Measurements from ENCODE around the gene RND3. TPM values are rescaled to one million over a fixed set of nuclear protein-coding genes. Genes with fewer than 3 reads are reported as not detected.
A peak's percentile ranks its signal among the peaks of the same experiment; 100 is the strongest.

The RND3 gene
- total RNA-seq, 2 donors from 2014 or later = not detected

DNA sequence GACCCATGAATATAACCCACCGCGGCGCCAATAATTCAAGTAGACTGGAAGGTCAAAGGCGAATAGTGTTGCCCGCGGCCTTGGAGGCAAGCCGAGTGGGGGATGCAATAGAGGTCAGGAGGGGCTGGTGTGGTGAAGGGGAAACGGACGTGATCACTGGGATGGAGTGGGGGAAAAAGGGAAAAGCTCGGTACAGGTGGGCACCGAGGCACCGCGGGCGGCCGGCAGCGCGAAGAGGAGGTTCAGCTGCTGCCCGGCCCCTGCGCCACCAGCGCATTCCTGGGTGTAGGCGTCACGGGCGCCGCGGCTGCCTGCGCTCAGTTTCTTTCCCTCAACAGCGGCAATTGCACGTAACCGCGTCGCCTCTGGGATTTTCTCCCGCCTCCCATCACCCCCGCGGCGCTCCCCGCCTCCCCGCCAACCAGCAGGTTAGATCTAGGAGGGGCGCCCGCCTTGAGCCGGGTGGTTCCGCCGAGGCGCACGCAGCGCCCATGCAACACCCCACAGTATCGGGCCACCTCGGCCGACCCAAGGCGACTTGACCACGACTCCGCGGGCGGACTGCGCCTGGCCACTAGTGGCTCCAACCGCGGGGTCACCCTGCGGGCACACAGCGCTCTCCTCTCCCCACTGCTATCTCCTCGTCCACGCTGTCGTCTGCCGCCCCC, 1.5 kb downstream of the RND3 start:
- H3K4me1 Mint-ChIP-seq = peaks cover 9% of the 10 kb centered on the region
- peaks cover 56% of the 10 kb centered on the region for H3K27me3 Mint-ChIP-seq
- ATAC-seq (no peak), DNase-seq (peak in 1 of 3 donors; percentile 8)
- peaks cover 2% of the 10 kb centered on the region for H3K36me3 Mint-ChIP-seq (ENCODE audit: low read depth)
- no peak overlapping the region for H3K27ac Mint-ChIP-seq
- no peak overlapping the region for H3K4me3 Mint-ChIP-seq
- H3K9me3 ChIP-seq (ENCODE audit: control insufficient read depth, low read length, poor library complexity, severe bottlenecking) = no peaks in the 10 kb centered on the region

DNA sequence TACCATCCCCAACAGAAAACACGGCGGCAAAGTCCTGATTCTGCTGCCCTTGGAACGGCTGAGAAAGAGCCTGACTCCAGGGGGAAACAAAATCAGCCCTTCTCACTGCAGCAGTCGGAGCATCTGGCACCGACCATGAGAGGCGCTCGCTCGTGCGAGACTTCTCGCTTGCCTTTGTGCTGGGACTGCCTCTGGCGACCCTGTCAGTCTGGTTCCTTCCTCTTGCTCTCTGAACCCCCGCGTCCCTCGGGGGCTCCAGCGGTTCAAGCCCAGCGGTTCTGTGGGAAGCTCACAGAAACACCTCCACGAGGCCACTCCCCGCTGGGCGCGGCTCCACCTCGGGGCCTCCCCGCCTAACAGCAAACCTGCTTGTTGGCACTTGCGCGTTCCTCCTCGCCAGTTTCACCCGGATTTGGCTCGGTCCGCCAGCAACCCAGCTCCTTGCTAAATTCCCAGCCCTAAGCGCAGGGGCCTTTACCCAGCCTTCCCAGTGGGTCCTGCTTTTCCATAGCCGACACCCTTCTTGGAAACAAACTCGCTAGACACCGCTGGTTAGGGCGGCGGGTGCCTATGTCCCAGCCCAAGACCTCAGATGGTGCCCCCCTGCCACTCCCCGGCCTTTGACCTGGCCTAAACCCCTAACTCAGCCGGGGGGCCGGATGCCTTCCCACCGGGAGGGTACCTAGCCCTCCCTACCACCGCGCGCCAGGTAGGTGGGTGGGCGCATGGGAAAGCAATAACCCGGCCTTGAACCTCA, 2.2 kb downstream of the RND3 start:
- no peak overlapping the region for H3K27ac Mint-ChIP-seq
- peaks cover 9% of the 10 kb centered on the region for H3K4me1 Mint-ChIP-seq
- peaks cover 2% of the 10 kb centered on the region for H3K36me3 Mint-ChIP-seq (ENCODE audit: low read depth)
- ATAC-seq (no peak), DNase-seq (peak in 1 of 3 donors; percentile 10)
- no peaks in the 10 kb centered on the region for H3K9me3 ChIP-seq (ENCODE audit: control insufficient read depth, low read length, poor library complexity, severe bottlenecking)
- peaks cover 58% of the 10 kb centered on the region for H3K27me3 Mint-ChIP-seq
- peak overlapping the region; percentile 28 for H3K4me3 Mint-ChIP-seq

DNA sequence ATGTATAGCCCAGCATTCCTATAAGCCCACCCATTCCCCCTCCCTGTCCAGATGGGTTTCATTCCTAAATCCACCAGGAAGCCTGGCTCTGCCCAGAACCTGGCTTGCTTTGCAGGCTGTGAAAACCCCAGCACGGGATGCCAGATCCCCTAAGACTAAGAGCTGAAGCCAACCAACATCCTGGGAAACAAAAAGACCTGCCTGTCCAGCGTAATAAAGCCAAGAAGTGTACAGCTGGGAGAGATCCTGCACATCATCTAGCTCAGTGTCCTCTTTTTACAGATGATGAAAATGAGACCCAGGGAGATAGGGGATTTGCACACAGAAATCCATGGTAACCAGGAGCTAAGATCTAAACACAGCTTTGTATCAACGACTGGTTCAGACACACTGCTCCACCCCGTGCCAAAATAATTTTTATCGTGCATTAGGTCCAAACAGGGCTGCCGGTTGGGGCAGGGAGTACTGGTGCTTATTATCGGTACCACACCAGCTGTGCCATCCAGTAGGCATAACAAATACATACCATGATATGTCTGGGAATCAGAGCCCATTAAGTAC, 2.9 kb downstream of the RND3 start:
- H3K27me3 Mint-ChIP-seq = peaks cover 58% of the 10 kb centered on the region

DNA sequence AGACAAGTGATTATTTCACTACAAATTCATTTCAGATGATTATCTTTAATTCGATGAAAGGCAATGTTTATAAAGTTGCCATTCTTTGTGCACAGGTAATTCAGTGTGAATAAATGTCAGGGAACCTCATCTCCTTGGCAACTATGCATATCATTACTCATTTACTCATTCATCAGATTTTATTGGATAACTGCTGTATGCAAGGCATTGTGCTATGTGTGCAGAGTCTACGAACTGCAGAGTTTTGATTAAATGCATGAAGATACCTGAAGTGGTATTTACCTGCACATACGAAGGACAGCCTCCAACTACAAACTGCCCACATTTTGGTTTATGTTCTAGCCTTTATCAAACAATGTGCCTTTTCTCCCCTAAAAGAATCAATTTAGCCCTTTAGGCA, 3.5 kb downstream of the RND3 start:
- H3K9me3 ChIP-seq (ENCODE audit: control insufficient read depth, low read length, poor library complexity, severe bottlenecking) = no peaks in the 10 kb centered on the region
- H3K4me3 Mint-ChIP-seq = no peak overlapping the region
- DNase-seq (no peak), ATAC-seq (no peak)
- H3K36me3 Mint-ChIP-seq (ENCODE audit: low read depth) = peaks cover 2% of the 10 kb centered on the region
- H3K4me1 Mint-ChIP-seq = peaks cover 9% of the 10 kb centered on the region
- peaks cover 52% of the 10 kb centered on the region for H3K27me3 Mint-ChIP-seq
- no peak overlapping the region for H3K27ac Mint-ChIP-seq

More for the DNA sequence above, 2.9 kb downstream of the RND3 start:
- ATAC-seq (no peak), DNase-seq (no peak)
- no peak overlapping the region for H3K4me3 Mint-ChIP-seq
- H3K9me3 ChIP-seq (ENCODE audit: control insufficient read depth, low read length, poor library complexity, severe bottlenecking) = no peaks in the 10 kb centered on the region
- H3K4me1 Mint-ChIP-seq = peaks cover 9% of the 10 kb centered on the region
- no peak overlapping the region for H3K27ac Mint-ChIP-seq
- peaks cover 2% of the 10 kb centered on the region for H3K36me3 Mint-ChIP-seq (ENCODE audit: low read depth)

DNA sequence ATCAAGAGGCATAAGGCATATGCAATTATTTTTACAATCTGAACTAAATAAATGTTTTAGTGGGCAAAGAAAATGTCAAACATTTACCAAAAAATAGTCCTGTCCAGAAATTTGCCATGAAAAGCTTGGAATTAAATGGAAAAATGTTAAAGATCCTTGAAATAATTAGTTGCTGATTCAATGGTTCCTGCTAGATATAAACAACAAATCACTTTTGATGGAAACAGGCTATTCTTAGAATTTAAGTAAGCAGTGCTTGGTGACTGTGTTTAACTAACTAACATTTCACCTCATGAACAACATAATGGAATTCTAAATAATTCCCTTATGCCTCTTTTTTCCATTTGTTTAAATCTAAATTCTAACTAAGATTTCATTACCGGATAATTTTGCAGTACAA, 3.9 kb downstream of the RND3 start:
- H3K4me3 Mint-ChIP-seq = no peak overlapping the region
- ATAC-seq (no peak), DNase-seq (no peak)
- H3K27ac Mint-ChIP-seq = no peak overlapping the region
- peaks cover 47% of the 10 kb centered on the region for H3K27me3 Mint-ChIP-seq
- peaks cover 2% of the 10 kb centered on the region for H3K36me3 Mint-ChIP-seq (ENCODE audit: low read depth)
- peaks cover 9% of the 10 kb centered on the region for H3K4me1 Mint-ChIP-seq
- H3K9me3 ChIP-seq (ENCODE audit: control insufficient read depth, low read length, poor library complexity, severe bottlenecking) = no peaks in the 10 kb centered on the region

DNA sequence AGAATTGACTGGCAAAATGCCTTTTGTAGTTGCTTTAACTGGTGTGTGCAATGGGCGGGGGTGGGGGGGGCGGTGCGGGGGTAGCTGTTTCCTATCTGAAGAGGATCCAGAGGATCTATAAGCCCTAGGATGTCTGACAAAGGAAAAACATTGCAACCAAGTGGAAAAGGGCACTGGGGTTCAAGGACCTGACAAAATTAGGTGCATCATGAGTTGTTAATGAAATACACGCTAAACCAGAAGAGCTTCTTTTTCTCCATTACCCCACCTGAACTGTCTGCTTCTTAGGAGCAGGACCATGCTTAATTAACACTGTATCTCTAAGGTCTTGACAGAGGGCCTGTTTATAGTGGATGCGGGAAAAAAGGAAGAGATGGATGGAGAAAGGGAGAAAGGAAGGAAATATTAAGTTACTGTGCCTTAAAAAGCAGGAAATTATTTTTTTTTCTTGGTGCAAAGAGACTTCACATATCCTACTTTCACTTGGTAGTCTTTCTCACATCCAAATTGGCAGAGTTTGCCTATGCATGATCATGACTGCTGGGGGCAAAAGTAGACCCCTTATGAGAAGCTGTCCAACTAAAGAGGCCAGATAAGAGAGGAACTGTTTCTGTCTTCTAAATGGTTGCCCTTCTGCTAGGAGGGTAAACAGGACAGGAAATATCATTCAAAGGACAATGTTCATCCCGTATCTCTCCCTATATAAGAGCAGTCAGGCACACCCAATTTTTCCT, 4.6 kb downstream of the RND3 start:
- Mint-ChIP-seq H3K27me3 (peaks cover 40% of the 10 kb centered on the region), H3K4me3 (no peak overlapping the region), H3K4me1 (peaks cover 9% of the 10 kb centered on the region), H3K27ac (no peak overlapping the region), H3K36me3 (ENCODE audit: low read depth) (peaks cover 2% of the 10 kb centered on the region)
- no peak for ATAC-seq
- H3K9me3 ChIP-seq (ENCODE audit: control insufficient read depth, low read length, poor library complexity, severe bottlenecking) = no peaks in the 10 kb centered on the region
- no peak for DNase-seq

DNA sequence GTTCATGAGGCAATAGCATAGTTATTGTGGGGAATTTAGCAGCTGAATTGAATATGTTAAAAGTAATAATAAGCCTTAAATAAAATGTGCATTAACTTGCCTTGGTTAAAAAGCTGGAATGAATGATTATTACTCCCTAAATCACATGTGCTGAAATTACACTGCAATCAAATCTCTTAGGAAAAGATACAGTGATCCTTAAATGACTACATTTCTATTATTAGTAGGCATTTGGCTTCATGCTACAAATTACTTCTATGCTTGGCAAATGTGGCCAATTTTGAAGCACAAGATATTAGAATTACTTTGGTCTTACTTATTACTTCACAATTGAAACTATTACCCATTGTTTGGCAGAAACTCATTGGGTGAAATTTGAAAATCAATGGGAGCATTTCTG, 5.4 kb downstream of the RND3 start:
- no peaks in the 10 kb centered on the region for H3K9me3 ChIP-seq (ENCODE audit: control insufficient read depth, low read length, poor library complexity, severe bottlenecking)
- Mint-ChIP-seq H3K36me3 (ENCODE audit: low read depth) (peaks cover 2% of the 10 kb centered on the region), H3K4me1 (peaks cover 7% of the 10 kb centered on the region), H3K27me3 (peaks cover 41% of the 10 kb centered on the region), H3K4me3 (no peak overlapping the region), H3K27ac (no peak overlapping the region)
- no peak for DNase-seq
- no peak for ATAC-seq

DNA sequence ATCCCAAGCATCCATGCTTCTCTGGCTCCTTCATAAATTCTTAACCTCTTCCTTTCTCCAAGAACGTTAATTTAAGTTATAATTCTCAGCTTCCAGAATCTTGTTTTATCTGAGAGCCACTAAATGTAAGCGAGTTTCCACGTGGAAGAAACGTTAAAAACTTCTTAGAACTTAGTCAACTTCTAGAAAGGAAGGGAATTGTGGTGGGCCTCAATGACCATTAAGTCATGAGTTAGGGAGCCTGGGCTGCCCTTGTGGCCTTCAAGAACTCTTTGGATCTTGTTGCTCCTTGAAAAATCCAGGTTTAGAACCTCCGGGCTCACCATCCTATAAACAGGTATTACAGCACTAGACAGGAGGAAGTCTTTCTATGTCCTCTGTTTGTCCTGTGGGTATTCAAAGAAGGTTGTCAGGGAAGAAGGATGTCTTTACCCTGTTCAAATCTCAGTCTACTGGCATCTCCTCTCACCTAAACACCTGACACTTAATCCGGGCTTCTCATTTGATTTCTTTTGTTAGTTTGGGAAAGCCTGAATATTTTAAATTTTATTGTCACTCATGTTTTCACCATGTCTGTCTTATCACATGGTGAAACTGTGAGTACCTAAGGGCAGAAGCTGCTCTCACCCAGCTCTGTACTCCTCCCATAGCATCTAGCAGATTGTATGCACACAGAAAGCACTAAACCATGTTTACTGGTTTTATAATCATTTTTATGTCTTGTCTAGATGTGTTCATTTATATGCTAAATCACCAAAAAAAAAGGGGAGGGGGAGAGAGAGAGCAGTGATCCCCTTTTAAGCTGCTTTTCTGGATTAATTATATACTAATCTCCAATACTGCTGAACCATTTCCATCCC, 6.3 kb downstream of the RND3 start:
- no peaks in the 10 kb centered on the region for H3K9me3 ChIP-seq (ENCODE audit: control insufficient read depth, low read length, poor library complexity, severe bottlenecking)
- Mint-ChIP-seq H3K4me3 (no peak overlapping the region), H3K36me3 (ENCODE audit: low read depth) (no peaks in the 10 kb centered on the region), H3K4me1 (no peaks in the 10 kb centered on the region), H3K27me3 (peaks cover 34% of the 10 kb centered on the region), H3K27ac (no peak overlapping the region)
- no peak for DNase-seq
- ATAC-seq = no peak

DNA sequence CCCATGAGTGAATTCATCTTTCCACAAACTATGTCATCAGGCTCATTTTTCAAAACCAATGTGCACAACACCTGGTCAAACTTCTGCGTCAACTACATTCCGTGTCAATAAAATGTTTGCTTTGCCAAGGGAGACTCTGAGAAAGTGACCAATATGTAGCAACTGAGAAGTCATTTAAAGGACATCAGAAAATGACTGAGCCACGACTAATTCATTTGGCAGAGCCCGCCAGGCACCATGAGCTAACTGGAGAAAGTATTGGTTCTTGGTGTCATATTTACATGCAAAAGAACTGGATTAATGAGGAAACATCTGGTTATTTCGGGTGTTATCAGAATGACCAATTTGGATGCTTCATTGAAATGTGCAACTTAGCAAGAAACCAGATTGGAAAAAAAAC, 7.2 kb downstream of the RND3 start:
- no peak for ATAC-seq
- H3K27me3 Mint-ChIP-seq = peaks cover 24% of the 10 kb centered on the region
- no peaks in the 10 kb centered on the region for H3K4me1 Mint-ChIP-seq
- H3K27ac Mint-ChIP-seq = no peak overlapping the region
- no peak for DNase-seq
- no peaks in the 10 kb centered on the region for H3K36me3 Mint-ChIP-seq (ENCODE audit: low read depth)
- H3K4me3 Mint-ChIP-seq = no peak overlapping the region
- H3K9me3 ChIP-seq (ENCODE audit: control insufficient read depth, low read length, poor library complexity, severe bottlenecking) = no peaks in the 10 kb centered on the region

DNA sequence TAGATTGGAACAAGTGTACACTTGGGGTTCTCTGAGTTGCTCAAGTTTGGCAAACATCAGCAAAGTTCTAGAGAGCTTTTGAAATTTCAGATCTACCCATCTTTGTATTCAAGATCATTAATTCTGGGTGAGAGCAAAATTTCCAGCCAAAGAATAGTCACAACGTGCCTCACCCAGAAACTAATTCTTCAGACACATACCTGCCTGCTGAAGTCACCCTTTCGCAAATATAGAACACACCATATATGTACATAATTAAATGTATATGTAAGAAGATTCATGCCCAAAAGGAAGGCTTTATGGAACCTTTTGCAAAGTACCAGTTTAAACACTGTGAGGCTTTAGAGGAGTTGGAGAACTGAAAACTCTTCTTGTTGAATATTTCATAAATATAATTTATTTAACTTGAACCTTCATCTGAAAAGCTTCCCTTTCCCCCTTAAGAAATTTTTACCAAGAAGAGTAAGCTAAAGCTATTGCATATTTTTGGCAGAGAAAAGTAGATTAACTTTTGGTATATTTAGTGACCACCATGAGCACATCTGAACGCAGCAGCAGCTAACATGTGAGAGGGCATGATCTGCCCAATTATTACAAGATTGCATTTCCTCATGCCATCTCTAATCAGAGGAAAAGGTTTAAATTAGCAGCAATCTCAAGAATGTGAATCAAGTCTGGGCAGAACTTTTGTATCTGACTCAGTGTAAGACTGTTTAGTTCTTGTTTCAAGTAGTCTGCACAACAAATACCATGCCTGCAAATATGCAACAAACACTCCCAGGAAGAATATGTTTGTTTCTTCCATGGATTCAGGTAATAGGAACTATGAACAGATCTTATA, 8.2 kb downstream of the RND3 start:
- ATAC-seq (no peak), DNase-seq (no peak)
- Mint-ChIP-seq H3K4me1 (no peaks in the 10 kb centered on the region), H3K27ac (no peak overlapping the region), H3K4me3 (no peak overlapping the region), H3K27me3 (peaks cover 15% of the 10 kb centered on the region), H3K36me3 (ENCODE audit: low read depth) (no peaks in the 10 kb centered on the region)
- H3K9me3 ChIP-seq (ENCODE audit: control insufficient read depth, low read length, poor library complexity, severe bottlenecking) = no peaks in the 10 kb centered on the region

DNA sequence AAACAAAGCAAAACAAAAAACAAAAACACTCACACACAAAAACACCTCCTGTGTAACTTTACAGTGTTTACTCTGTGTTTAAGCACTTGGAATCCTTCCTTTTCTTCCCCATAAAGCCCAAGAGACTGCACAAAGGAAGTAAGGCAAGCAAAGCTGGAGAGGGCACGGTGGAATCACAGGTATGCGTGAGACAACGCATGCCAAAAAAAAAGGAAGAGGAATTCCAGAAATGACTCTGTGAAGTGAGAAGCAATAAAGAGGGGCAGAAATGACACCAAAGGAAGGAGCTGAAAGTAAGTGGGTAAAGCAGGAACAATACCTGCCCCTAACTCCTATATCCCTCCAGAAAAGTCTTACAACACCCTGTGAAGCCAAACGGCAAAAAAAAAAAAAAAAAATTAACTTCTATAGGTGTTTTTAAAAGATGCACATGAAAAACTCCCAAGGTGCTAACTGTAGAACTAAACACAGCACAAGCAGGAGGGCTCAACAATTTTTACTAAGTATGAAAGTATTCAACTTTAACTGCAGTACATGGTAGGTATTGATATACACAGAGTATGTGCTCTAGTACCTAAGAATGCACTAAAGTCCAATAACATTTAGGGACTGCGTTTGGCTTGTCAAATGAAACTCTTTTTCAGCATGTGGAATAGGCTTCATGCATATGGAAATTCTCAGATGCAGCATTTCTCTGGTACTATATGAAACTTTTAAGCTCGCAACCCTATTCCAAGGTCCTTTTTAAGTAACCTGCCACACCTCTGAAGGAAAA, 9.1 kb downstream of the RND3 start:
- no peak for ATAC-seq
- Mint-ChIP-seq H3K36me3 (ENCODE audit: low read depth) (no peaks in the 10 kb centered on the region), H3K4me1 (no peaks in the 10 kb centered on the region), H3K27me3 (peaks cover 12% of the 10 kb centered on the region), H3K4me3 (no peak overlapping the region), H3K27ac (no peak overlapping the region)
- DNase-seq = no peak
- H3K9me3 ChIP-seq (ENCODE audit: control insufficient read depth, low read length, poor library complexity, severe bottlenecking) = no peaks in the 10 kb centered on the region
